Effector CD4-positive, alpha-beta T cell (primary cell): ENCODE results near the gene IL17RB. TPM values are rescaled to one million over a fixed set of nuclear protein-coding genes. Genes with fewer than 3 reads are reported as not detected.

Source experiments
- DNase-seq: peaks from one replicate; pipeline ENCODE4 v3.0.0-alpha.2; 2020
- total RNA-seq: gene quantifications from one replicate; lab custom pipeline; 2026; lab: John Stamatoyannopoulos, UW

Gene IL17RB, protein sequence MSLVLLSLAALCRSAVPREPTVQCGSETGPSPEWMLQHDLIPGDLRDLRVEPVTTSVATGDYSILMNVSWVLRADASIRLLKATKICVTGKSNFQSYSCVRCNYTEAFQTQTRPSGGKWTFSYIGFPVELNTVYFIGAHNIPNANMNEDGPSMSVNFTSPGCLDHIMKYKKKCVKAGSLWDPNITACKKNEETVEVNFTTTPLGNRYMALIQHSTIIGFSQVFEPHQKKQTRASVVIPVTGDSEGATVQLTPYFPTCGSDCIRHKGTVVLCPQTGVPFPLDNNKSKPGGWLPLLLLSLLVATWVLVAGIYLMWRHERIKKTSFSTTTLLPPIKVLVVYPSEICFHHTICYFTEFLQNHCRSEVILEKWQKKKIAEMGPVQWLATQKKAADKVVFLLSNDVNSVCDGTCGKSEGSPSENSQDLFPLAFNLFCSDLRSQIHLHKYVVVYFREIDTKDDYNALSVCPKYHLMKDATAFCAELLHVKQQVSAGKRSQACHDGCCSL
- total RNA-seq = not detected

GRCh38 chr3:53846134-53846850, at the start of gene IL17RB, which contains the start of gene CHDH:
TSS of gene IL17RB (plus strand) at chr3:53846568. CDS start at chr3:53846589, 21 bp downstream.
TSS of gene CHDH (minus strand) at chr3:53846419. CDS start at chr3:53824008, 22,411 bp downstream.
- DNase-seq = no peak

GRCh38 chr3:53798144-53798543, 48.2 kb upstream of the IL17RB start:
- DNase-seq = no peak

DNA sequence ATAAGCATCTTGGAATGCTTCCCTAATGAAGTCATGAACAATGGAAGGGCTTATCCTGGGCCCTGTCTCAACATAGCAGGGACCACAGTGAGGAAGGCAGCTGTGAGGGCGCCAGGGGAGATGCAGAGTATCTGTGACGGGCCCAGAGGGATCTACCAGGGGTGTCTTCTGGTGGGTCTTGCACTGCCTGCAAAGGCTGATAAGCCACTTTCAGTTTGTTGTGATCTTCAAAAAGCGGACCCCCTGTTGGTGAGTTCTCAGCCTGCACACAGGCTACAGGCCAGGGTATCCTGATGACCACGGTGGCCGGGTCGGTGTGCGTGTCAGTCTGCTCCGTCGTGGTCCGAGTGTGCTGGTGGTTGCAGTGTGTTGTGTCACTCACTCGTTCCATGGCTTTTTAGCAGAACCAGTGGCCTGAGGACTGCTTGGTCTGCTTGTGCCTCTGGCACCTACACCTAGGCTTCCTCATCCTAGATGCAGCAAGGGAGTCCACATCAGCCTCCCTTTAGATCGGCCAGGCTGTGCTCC, 47.0 kb upstream of the IL17RB start:
- no peak for DNase-seq

DNA sequence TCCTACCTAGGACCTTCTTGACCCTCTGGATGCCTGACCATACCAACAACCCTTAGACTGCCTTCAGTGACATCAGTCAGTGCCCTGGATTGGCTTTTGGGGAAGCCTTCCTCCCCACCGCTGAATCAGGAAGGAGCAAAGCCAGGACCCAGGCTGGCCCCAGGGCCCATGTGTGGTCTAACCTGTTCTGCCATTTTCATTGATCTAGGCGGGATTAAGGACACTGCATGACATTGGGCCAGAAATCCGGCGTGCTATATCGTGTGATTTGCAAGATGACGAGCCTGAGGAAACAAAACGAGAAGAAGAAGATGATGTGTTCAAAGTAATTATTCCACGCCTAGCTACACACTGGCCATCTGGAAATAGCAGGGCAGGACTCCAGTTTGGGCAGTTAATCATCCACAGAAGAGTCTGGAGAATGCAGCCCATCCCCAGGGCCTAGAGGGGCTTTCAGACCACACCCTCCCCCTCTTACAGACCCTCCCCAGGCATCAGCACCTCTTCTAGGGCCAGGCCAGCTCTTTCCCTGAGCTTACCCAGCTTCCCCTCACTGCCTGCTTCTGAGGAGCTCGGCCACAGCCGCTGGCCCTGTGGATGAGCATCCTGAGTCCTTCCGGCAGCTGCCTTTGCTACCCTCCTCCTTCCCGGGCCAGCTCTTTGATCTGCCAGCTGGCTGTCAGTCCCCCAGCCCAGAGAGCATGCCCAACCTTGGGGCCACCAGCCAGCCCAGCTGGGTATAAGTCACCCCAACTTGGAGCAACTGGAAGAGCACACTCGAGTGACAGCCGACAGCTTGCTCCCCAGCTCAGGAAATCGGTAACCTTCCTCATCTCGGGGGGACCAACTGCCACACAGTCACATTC, 46.1 kb upstream of the IL17RB start:
- no peak for DNase-seq

- DNase-seq = no peak
Observed at GRCh38 chr3:53801319-53801718, 45.0 kb upstream of the IL17RB start.

DNA sequence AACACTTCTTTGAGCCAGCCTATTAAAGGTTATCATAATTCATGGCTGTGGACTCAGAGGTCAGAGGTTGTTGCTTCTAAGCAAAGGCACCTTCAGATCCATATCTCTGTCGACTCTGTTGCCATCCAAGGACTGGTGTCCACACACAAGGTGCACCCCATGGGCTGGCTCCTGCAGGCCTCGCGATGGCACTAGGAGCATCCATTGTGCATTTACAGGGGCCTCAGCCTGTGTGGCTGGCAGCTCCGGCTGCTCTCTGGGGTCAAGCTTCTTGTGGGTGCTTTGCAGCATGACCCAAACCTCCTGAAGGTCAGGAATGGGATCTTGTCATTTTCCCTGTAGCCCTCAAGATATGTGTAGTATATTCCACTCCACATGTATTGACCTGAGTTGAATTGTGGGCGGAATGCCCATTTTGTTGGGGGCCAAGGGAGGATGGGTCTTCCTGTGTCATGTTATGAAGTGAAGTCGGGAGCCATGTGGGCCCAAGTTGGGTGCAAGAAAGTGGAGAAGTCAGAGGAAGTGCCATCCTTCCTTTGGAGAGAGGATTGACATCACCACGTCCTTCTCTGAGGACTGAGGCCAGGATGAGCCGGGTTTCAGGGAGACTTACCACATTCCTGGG, 44.0 kb upstream of the IL17RB start:
- DNase-seq = no peak

- no peak for DNase-seq
Observed at GRCh38 chr3:53803124-53803815, 43.1 kb upstream of the IL17RB start.

GRCh38 chr3:53803816-53804695, 42.3 kb upstream of the IL17RB start:
- DNase-seq = no peak

- DNase-seq = no peak
Observed at GRCh38 chr3:53804697-53805462, 41.5 kb upstream of the IL17RB start.

- no peak for DNase-seq
Observed at GRCh38 chr3:53805463-53806159, 40.8 kb upstream of the IL17RB start.

- no peak for DNase-seq
Observed at GRCh38 chr3:53806182-53807116, 39.9 kb upstream of the IL17RB start.

GRCh38 chr3:53807117-53807810, 39.1 kb upstream of the IL17RB start:
- DNase-seq = no peak

- no peak for DNase-seq
Observed at GRCh38 chr3:53808496-53808895, 37.9 kb upstream of the IL17RB start.

- no peak for DNase-seq
Observed at GRCh38 chr3:53809267-53809666, 37.1 kb upstream of the IL17RB start.

DNA sequence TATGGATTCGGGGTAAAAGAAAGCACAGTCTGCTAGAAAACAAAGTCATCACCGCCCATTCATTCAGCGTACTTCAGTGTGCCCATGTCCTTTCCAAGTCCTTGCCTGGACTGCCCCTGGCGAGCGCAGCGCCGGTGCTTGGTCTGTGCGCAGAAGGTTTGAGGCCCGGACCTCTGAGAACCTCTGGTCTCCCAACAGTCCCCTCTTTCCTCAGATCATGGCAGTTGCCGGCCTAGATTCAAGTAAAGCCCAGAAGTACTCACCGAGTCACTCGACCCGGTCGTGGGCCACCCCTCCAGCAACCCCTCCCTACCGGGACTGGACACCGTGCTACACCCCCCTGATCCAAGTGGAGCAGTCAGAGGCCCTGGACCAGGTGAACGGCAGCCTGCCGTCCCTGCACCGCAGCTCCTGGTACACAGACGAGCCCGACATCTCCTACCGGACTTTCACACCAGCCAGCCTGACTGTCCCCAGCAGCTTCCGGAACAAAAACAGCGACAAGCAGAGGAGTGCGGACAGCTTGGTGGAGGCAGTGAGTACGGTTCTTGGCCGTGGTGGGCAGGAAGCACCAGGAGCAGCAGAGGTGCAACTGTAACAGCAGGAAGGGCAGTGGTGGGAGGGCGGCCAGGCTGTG, 36.5 kb upstream of the IL17RB start:
- DNase-seq = no peak

GRCh38 chr3:53811143-53811927, 35.0 kb upstream of the IL17RB start:
- no peak for DNase-seq
